ENCODE measurements around the gene BMP2K.

DNA sequence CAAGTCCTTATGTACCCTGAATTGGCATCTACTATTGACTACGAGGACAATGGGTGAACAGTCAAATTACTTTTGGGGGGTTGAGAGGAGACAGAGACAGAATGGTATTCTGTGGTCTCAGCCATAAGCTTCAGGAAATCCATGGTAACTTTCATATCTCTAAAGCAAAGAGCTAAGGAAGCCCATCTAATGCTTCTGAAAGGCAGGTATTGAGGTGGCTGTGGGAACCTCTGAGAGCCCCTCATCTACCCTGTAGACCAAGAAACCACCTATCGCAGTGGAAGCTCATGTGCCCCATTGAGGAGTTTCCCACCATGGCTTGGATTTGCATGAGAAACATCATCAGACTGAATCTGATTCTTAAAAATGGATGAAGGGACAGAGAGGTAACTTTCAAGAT, 23.1 kb upstream of the BMP2K start:
- TF ChIP-seq, protein P1, sequence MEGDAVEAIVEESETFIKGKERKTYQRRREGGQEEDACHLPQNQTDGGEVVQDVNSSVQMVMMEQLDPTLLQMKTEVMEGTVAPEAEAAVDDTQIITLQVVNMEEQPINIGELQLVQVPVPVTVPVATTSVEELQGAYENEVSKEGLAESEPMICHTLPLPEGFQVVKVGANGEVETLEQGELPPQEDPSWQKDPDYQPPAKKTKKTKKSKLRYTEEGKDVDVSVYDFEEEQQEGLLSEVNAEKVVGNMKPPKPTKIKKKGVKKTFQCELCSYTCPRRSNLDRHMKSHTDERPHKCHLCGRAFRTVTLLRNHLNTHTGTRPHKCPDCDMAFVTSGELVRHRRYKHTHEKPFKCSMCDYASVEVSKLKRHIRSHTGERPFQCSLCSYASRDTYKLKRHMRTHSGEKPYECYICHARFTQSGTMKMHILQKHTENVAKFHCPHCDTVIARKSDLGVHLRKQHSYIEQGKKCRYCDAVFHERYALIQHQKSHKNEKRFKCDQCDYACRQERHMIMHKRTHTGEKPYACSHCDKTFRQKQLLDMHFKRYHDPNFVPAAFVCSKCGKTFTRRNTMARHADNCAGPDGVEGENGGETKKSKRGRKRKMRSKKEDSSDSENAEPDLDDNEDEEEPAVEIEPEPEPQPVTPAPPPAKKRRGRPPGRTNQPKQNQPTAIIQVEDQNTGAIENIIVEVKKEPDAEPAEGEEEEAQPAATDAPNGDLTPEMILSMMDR (IDR thresholded peaks at IDR 0.05), result no peak
- TF ChIP-seq POLR2A (IDR thresholded peaks at IDR 0.05), result no peak

Measured in testis (tissue), 2 donors.